ENCODE data around the gene RGS18.

- TF ChIP-seq CTCF (IDR thresholded peaks at IDR 0.05) = no peak
- TF ChIP-seq EZH2 (IDR thresholded peaks at IDR 0.05; ENCODE audit: borderline replicate concordance, insufficient read depth, low read depth, low read length, poor library complexity, severe bottlenecking) = no peak
Observed at GRCh38 chr1:192153276-192153675, 5.0 kb upstream of the RGS18 start.

Data from B cell (primary cell).